Measurements from ENCODE around the gene SDCBP2.
"Not testable (repeated sequence)": the region's sequence is repeated elsewhere in the genome, so short reads cannot be mapped to it uniquely, and the experiment has no call there.

The SDCBP2 gene

DNA sequence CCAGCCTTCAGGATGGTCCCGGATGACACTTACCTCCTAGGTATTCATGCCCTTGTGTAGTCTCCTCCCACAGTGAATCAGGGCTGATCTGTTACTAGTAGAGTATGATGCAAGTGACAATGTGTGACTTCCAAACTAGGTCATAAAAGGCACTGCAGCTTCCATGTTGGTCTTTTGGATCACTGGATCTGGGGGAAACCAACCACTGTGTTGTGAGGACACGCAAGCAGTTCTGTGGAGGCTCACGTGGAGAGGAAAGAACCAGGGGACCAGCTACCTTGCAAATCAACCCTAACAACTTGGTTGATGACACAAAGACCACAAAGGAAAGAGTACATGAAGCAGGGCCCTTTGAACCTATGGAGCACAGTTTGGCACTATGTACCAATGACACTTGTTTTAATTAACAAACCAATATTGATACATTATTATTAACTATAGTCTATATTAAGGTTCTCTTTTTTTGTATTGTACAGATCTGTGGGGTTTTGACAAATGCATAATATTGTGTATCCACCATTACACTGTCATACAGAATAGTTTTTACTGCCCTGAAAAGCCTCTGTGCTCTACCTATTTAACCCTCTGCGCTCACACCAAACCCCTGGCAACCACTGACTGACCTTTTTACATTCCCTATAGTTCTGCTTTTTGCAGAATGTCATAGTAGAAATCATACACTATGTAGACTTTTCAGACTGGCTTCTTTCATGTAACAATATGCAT is 16.3 kb upstream of the SDCBP2 start:
- ATAC-seq (replicated peaks; ENCODE audit: extremely low read depth, poor library complexity, severe bottlenecking) (no peak), DNase-seq (ENCODE audit: low spot score in 2 of 2) (no peak)
- H3K27me3 Mint-ChIP-seq, result no peaks in the 10 kb centered on the region
- no peak overlapping the region for H3K27ac Mint-ChIP-seq (ENCODE audit: low read depth)
- peaks cover 21% of the 10 kb centered on the region for H3K4me1 Mint-ChIP-seq
- no peak overlapping the region for H3K4me3 Mint-ChIP-seq
- peaks cover 2% of the 10 kb centered on the region for H3K36me3 Mint-ChIP-seq (ENCODE audit: insufficient read depth)
- no peaks in the 10 kb centered on the region for H3K9me3 Mint-ChIP-seq

DNA sequence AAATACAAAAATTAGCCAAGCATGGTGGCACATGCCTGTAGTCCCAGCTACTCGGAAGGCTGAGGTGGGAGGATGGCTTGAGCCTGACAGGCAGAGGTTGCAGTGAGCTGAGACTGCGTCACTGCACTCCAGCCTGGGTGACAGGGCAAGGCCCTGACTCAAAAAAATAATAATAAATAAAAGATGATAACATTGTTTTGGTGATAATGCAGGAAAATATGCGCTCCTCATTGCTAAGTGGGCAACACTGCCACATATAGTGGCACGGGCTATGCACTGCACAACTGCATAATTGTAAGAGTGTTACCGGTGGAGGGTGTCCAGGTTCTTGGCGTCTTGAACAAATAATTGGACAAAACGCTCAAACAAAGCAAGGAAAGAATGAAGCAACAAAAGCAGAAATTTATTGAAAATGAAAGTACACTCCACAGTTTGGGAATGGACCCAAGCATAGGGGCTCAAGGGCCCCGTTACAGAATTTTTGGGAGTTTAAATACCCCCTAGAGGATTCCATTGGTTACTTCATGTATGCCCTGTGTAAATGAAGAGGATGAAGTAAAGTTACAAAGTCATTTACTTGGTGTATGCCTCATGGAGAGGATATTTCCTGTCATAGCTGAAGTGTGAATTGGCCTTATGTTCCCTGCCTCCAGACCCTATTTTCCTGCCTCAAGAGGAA is 14.6 kb upstream of the SDCBP2 start:
- not testable (repeated sequence) for ATAC-seq (replicated peaks; ENCODE audit: extremely low read depth, poor library complexity, severe bottlenecking); H3K27ac Mint-ChIP-seq (ENCODE audit: low read depth); DNase-seq (ENCODE audit: low spot score in 2 of 2); H3K4me3 Mint-ChIP-seq; H3K27me3 Mint-ChIP-seq; H3K36me3 Mint-ChIP-seq (ENCODE audit: insufficient read depth); H3K9me3 Mint-ChIP-seq
- peaks cover 21% of the 10 kb centered on the region for H3K4me1 Mint-ChIP-seq

DNA sequence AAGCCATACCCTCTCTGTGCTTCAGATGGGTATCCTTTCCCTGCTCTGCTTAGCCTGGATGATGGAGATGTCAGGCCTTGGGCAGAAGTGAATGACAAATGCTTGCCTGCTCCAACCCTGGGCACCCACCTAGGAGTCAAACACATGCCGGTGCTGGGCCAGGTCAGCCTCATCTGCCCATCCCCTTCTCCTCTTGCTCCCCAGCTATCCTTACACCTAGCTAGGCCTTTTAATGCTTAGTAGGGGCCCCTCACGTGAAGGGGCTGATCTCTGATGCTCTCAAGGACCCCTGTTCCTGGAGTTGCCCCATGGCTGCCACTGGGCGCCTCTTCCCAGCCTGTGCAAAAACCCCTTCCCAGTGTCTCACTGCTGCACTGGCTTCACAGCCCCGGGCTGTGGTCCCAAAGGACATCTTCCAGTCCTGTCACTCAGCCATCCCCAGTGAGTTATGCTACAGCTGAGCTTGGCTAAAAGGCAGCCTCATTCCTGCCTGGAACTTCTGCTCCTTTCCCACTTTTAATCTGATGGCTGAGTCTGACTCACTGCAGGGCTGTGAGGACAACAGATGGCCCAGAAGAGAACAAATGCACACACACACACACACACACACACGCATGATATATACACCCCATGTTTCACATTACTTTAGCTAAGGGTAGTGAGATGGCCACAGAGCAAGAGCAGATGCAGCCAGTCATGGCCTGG is 12.8 kb upstream of the SDCBP2 start:
- ATAC-seq (replicated peaks; ENCODE audit: extremely low read depth, poor library complexity, severe bottlenecking), result no peak
- H3K9me3 Mint-ChIP-seq, result no peaks in the 10 kb centered on the region
- no peaks in the 10 kb centered on the region for H3K27me3 Mint-ChIP-seq
- H3K4me3 Mint-ChIP-seq, result no peak overlapping the region
- H3K27ac Mint-ChIP-seq (ENCODE audit: low read depth), result no peak overlapping the region
- peak in 1 of 2 donors; percentile 3 for DNase-seq (ENCODE audit: low spot score in 2 of 2)
- peaks cover 2% of the 10 kb centered on the region for H3K36me3 Mint-ChIP-seq (ENCODE audit: insufficient read depth)
- peaks cover 17% of the 10 kb centered on the region for H3K4me1 Mint-ChIP-seq

DNA sequence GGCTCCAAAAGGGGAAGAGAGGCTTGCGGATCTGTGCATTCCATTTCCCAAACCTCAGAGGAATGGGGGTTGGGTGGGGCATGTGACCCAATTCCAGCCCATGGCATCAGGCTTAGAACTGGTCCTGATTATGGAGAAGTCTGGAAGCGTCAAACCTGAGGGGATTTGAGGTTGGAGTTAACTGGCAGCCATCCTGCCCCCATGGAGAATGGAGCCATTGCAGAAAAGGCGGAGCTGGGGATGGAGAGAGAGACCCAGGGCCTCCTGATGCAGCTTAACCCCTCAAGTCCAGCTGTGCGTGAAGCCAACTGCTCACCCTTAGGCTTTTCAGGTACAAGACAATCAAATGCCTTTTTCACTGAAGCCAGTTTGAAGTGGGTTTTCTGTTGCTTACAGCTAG is 9.9 kb upstream of the SDCBP2 start:
- H3K4me3 Mint-ChIP-seq, result no peak overlapping the region
- H3K27ac Mint-ChIP-seq (ENCODE audit: low read depth), result no peak overlapping the region
- ATAC-seq (replicated peaks; ENCODE audit: extremely low read depth, poor library complexity, severe bottlenecking), result no peak
- H3K9me3 Mint-ChIP-seq, result no peaks in the 10 kb centered on the region
- DNase-seq (ENCODE audit: low spot score in 2 of 2), result no peak
- peaks cover 10% of the 10 kb centered on the region for H3K4me1 Mint-ChIP-seq
- no peaks in the 10 kb centered on the region for H3K27me3 Mint-ChIP-seq
- peaks cover 2% of the 10 kb centered on the region for H3K36me3 Mint-ChIP-seq (ENCODE audit: insufficient read depth)

DNA sequence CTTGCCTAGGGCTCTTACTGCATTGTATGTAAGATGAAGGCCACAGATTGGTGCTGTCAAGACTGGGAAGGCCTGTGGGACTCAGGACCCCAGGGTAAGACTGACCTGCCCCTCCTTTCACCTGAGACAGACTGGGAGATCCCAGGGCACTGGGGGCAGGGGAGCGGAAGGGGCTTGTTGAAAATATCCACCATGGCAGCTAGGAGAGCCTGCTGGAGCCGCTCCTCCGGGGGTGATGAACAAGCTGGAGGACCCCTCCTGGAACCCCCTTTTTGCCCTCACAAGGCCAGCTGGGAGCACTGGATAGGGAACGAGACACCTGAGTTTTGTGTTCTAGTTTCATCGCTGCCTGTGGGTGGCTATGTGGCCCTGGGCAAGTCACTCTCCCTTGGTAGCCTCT is 9.2 kb upstream of the SDCBP2 start:
- no peaks in the 10 kb centered on the region for H3K27me3 Mint-ChIP-seq
- H3K4me3 Mint-ChIP-seq, result no peak overlapping the region
- DNase-seq (ENCODE audit: low spot score in 2 of 2) (no peak), ATAC-seq (replicated peaks; ENCODE audit: extremely low read depth, poor library complexity, severe bottlenecking) (no peak)
- no peaks in the 10 kb centered on the region for H3K9me3 Mint-ChIP-seq
- peaks cover 10% of the 10 kb centered on the region for H3K4me1 Mint-ChIP-seq
- H3K27ac Mint-ChIP-seq (ENCODE audit: low read depth), result no peak overlapping the region
- peaks cover 3% of the 10 kb centered on the region for H3K36me3 Mint-ChIP-seq (ENCODE audit: insufficient read depth)

DNA sequence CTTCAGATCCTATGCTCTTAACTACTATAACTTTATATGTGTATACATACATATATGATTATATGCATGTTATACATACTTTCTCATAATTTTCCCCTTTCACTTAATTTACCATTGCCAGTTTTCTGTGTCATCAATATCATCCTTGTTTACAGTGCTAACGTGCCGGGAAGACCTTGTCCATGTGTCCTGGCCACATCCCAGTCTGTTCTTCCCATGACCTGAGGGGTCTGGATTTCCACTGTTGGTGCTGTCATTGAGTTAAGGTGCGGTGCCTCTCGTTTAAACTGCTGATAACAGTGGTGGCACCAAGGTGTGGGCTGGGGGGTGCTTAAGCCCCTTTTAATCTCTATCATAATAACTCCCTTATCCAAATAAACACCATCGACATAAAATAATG is 8.5 kb upstream of the SDCBP2 start:
- ATAC-seq (replicated peaks; ENCODE audit: extremely low read depth, poor library complexity, severe bottlenecking), result no peak
- no peaks in the 10 kb centered on the region for H3K27me3 Mint-ChIP-seq
- peaks cover 6% of the 10 kb centered on the region for H3K36me3 Mint-ChIP-seq (ENCODE audit: insufficient read depth)
- H3K27ac Mint-ChIP-seq (ENCODE audit: low read depth), result no peak overlapping the region
- no peak for DNase-seq (ENCODE audit: low spot score in 2 of 2)
- H3K4me3 Mint-ChIP-seq, result no peak overlapping the region
- H3K4me1 Mint-ChIP-seq, result peaks cover 10% of the 10 kb centered on the region
- no peaks in the 10 kb centered on the region for H3K9me3 Mint-ChIP-seq

DNA sequence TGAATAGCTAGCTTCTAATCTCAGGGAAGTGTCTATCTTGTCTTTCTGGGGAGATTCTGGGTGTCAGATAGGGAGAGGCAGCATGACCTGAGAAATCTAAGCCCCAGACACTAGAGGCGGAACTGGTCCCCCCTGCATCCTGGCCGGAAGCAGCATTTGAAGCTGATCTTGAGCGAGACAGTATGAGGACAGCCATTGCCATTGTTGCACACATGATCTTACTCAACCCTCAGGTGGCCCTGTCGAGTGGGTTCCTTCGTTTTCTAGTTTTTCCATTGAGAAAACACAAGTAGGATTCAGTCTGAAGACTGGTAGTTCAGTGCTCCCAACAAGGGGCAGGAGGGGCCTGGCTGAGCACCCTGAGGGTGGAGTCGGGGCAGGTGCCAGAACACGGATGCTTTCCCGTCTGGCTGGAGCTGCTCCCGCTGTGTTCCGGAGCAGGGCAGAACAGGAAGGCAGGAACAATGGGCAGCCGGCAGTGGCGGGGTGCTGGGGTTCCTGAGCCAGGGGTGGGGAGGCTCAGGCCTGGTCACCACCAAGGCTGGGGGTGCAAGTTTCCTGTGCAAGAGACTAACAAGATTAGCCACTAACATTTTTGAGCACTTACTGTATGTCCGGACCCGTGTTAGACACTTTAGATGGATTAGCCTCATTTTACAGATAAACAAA is 7.9 kb upstream of the SDCBP2 start:
- peaks cover 8% of the 10 kb centered on the region for H3K36me3 Mint-ChIP-seq (ENCODE audit: insufficient read depth)
- no peak overlapping the region for H3K27ac Mint-ChIP-seq (ENCODE audit: low read depth)
- DNase-seq (ENCODE audit: low spot score in 2 of 2) (peak in 1 of 2 donors; percentile 10), ATAC-seq (replicated peaks; ENCODE audit: extremely low read depth, poor library complexity, severe bottlenecking) (no peak)
- H3K27me3 Mint-ChIP-seq, result no peaks in the 10 kb centered on the region
- peaks cover 11% of the 10 kb centered on the region for H3K4me1 Mint-ChIP-seq
- no peaks in the 10 kb centered on the region for H3K9me3 Mint-ChIP-seq
- H3K4me3 Mint-ChIP-seq, result no peak overlapping the region

DNA sequence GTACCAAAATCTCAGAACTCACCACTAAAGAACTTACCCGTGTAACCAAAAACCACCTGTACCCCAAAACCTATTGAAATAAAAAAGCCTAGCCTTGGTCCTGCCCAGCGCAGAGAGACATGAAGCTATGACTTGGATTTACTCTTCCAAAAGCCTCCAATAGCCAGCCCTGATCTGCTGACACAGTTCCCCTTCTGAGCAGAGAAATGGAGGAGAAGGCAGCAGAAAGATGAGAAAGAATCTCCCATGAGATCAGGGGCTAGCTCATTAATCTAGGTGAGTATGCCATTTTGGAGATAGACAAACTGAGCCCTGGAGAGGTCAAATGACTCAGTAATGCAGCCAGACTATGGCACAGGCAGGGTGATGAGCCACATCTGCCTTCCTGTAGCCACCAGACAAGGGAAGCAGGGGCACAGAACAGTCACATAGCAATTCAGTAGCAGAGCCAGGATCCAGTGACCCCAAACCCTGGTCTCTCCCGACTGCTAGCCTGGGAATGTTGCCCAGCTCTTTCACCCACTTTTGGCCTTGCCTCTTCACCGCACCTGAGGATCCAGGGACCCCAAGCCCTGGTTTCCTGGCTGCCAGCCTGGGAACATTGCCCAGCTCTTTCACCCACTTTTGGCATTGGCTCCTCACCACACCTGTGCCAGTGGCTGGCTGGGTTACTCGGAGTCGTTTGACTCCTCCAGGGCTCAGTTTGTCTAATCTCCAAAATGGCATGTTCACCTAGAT is 7.2 kb upstream of the SDCBP2 start:
- Mint-ChIP-seq H3K9me3 (no peaks in the 10 kb centered on the region), H3K27ac (ENCODE audit: low read depth) (no peak overlapping the region), H3K4me1 (peaks cover 18% of the 10 kb centered on the region), H3K4me3 (no peak overlapping the region), H3K27me3 (no peaks in the 10 kb centered on the region), H3K36me3 (ENCODE audit: insufficient read depth) (peaks cover 7% of the 10 kb centered on the region)
- DNase-seq (ENCODE audit: low spot score in 2 of 2), result no peak
- no peak for ATAC-seq (replicated peaks; ENCODE audit: extremely low read depth, poor library complexity, severe bottlenecking)

DNA sequence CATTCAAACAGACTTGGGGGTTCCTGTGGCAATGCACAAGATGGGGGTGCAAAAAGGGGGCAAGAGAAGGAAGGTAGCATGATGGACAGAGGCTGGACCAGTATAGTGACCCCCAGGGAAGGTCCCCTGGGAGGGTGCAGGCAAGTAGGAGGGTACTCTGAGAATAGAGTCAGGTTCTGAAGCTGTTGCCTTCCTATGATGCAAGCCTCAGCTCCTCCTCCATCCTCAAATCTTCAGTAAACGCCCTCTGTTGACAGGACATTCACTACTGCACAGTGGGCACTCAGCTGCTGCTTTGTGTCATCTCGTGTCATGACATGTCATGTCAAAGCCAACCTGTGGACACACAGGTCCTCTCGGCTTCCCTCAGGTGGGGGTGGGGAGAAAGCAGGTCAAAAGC is 5.8 kb upstream of the SDCBP2 start:
- DNase-seq (ENCODE audit: low spot score in 2 of 2) (peak in 1 of 2 donors; percentile 4), ATAC-seq (replicated peaks; ENCODE audit: extremely low read depth, poor library complexity, severe bottlenecking) (no peak)
- H3K27ac Mint-ChIP-seq (ENCODE audit: low read depth), result peak overlapping the region; percentile 78
- peaks cover 28% of the 10 kb centered on the region for H3K4me1 Mint-ChIP-seq
- no peaks in the 10 kb centered on the region for H3K27me3 Mint-ChIP-seq
- no peaks in the 10 kb centered on the region for H3K9me3 Mint-ChIP-seq
- H3K36me3 Mint-ChIP-seq (ENCODE audit: insufficient read depth), result peaks cover 11% of the 10 kb centered on the region
- H3K4me3 Mint-ChIP-seq, result no peak overlapping the region

DNA sequence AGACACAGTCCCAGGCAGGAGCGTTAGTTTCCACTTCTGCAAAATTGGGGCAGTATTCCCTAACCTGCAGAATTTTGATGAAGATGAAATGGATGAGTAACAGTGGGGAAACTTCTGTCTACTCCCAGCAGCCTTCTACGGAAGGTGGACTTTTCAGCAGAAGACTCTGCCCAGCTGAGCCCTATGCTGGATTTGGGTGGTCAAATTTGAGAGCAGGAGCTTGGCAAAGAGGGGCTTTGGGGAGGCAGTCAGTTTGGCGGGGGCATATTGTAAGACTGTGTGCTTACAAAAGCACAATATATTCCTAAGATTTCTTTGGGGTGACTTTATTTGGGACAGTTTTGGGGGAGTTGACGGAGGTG is 5.4 kb upstream of the SDCBP2 start:
- ATAC-seq (replicated peaks; ENCODE audit: extremely low read depth, poor library complexity, severe bottlenecking) (no peak), DNase-seq (ENCODE audit: low spot score in 2 of 2) (peak in 1 of 2 donors; percentile 2)
- Mint-ChIP-seq H3K9me3 (no peaks in the 10 kb centered on the region), H3K27me3 (no peaks in the 10 kb centered on the region), H3K4me3 (no peak overlapping the region), H3K27ac (ENCODE audit: low read depth) (peak overlapping the region; percentile 78), H3K4me1 (peaks cover 31% of the 10 kb centered on the region), H3K36me3 (ENCODE audit: insufficient read depth) (peaks cover 12% of the 10 kb centered on the region)

DNA sequence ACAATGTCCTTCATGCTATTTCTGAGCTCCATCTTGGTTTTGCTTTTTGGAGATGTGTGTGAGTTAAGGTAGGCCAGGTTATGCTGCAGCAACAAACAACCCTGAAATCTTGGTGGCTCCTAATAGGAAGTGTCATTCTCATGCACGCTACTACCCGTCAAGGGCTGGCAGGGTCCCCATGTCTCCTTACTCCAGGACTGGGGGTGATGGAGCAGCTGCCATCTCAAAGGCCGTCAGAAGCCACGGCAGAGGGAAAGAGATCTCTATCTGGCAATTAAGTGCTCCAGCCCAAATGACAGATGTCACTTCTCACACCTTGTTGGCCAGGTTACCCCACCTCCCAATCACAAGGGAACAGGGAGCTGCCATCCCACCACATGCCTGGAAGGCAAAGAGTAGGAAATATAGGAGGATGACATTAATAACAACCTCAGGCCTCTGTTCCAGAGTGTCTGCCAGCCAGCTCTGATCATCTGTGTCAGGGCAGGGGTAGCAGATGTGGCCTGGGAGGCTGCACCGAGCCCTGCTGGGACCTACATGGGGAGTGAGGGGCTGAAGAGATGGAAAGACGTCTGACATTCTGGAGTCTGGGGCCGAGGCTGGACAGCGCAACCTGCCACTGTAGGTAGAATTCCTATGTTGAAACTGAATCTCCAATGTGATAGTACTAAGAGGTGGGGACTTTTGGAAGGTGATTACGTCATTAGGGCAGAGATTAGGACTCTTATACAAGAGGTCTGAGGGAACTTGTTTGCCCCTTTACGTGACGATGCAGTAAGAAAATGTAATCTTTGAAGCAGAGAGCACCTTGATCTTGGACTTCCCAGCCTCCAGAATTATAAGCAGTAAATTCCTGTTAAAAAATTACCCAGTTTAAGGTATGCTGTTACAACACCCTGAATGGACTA is 4.8 kb upstream of the SDCBP2 start:
- DNase-seq (ENCODE audit: low spot score in 2 of 2), result peak in 1 of 2 donors; percentile 6
- no peaks in the 10 kb centered on the region for H3K9me3 Mint-ChIP-seq
- no peaks in the 10 kb centered on the region for H3K27me3 Mint-ChIP-seq
- peaks cover 31% of the 10 kb centered on the region for H3K4me1 Mint-ChIP-seq
- H3K4me3 Mint-ChIP-seq, result no peak overlapping the region
- no peak for ATAC-seq (replicated peaks; ENCODE audit: extremely low read depth, poor library complexity, severe bottlenecking)
- peaks cover 12% of the 10 kb centered on the region for H3K36me3 Mint-ChIP-seq (ENCODE audit: insufficient read depth)
- peak overlapping the region; percentile 78 for H3K27ac Mint-ChIP-seq (ENCODE audit: low read depth)
